ENCODE data around the gene CCDC116. TPM values are rescaled to one million over a fixed set of nuclear protein-coding genes. Genes with fewer than 3 reads are reported as not detected.
A peak's percentile ranks its signal among the peaks of the same experiment; 100 is the strongest.

Gene CCDC116
- total and polyA plus RNA-seq, 10 of the 15 experiments (the other 5 are each of a cell fraction or from before 2014, with no cell fraction given): 0.04 to 0.18 (median 0.04) TPM; not detected in 6

GRCh38 chr22:21641417-21641788 is 8.8 kb downstream of the CCDC116 start (continued):
- no peak for TF ChIP-seq IRF4 (IDR thresholded peaks at IDR 0.05; ENCODE audit: low read depth, low read length)

GRCh38 chr22:21641789-21642583 is 9.4 kb downstream of the CCDC116 start, which contains the start of gene SDF2L1:
Gene SDF2L1 (plus strand): TSS chr22:21642302. CDS start chr22:21642337, 35 bp downstream.
- POLR2A ChIA-PET: interaction anchor here (0.6 to 3.6 kb wide), 11 partner anchors 10 to 733 kb away, joined by 3 to 42 read pairs (median 3); partner anchors contain the start of gene YDJC
- H3K79me2 ChIP-seq (ENCODE audit: control insufficient read depth, insufficient read depth, low read length): peaks cover 26% of the 10 kb centered on the region
- FAIRE-seq: peak; percentile 100
- no peaks in the 10 kb centered on the region for H3K9me3 ChIP-seq (replicated peaks; ENCODE audit: control insufficient read depth, insufficient read depth, low read length)
- peaks cover 4% of the 10 kb centered on the region; the same call in 1 of the 2 replicates for H4K20me1 ChIP-seq (ENCODE audit: control insufficient read depth, insufficient read depth)
- 1% methylated on average over 76 of the region's 76 CpGs for WGBS (ENCODE audit: insufficient coverage, insufficient replicate concordance, low lambda C conversion rate, missing lambda C conversion rate)
- intact Hi-C loops (cut with micrococcal nuclease; ENCODE audit: unreplicated experiment) (loop anchor here (10.0 kb wide), 1 partner anchor 57 kb away; no protein-coding TSS in a partner anchor), in situ Hi-C loops (cut with MboI) (no loop called here)
- no TSS peak for BruUV-seq (replicated peaks)
- CTCF ChIA-PET: interaction anchor here (0.7 to 5.6 kb wide), 15 partner anchors 10 to 76 kb away, joined by 3 to 106 read pairs (median 3); partner anchors contain the start of genes CCDC116 and YDJC
- peak within 1 kb of the TSS; percentile 88 for H3K27ac ChIP-seq (ENCODE audit: control insufficient read depth, insufficient read depth)
- SMC1A ChIA-PET (ENCODE audit: uncharacterized antibody, unreplicated experiment): interaction anchor here (0.8 to 3.9 kb wide), 8 partner anchors 9 to 193 kb away, joined by 3 to 39 read pairs (median 3); partner anchors contain the start of genes PPIL2 and YDJC
- H3K4me3 ChIP-seq: peak within 1 kb of the TSS; percentile 97
- RAD21 ChIA-PET (ENCODE audit: unreplicated experiment): interaction anchor here (0.8 to 3.4 kb wide), 7 partner anchors 11 to 73 kb away, joined by 3 to 50 read pairs (median 5); partner anchors contain the start of gene YDJC
- peaks cover 0 to 6% of the 10 kb centered on the region in 2 experiments; a peak in 3 of 4 replicates for H3K36me3 ChIP-seq (ENCODE audit: control insufficient read depth in 2 of 2, insufficient read depth in 2 of 2, low read length in 1 of 2)
- H3K4me1 ChIP-seq (ENCODE audit: control insufficient read depth, insufficient read depth, low read length): peaks cover 15% of the 10 kb centered on the region
- ATAC-seq: peak; percentile 98
- peak within 1 kb of the TSS; percentile 94 for H3K4me2 ChIP-seq (ENCODE audit: control insufficient read depth, insufficient read depth)
- peak within 1 kb of the TSS; percentile 90 for H3K9ac ChIP-seq (ENCODE audit: control insufficient read depth, insufficient read depth, low read length)
- peak; percentile 88 for DNase-seq (ENCODE audit: low read depth, low spot score)
- no peaks in the 10 kb centered on the region for H3K27me3 ChIP-seq (replicated peaks in 1 of 2; ENCODE audit: control insufficient read depth in 2 of 2, insufficient read depth in 2 of 2, low read length in 1 of 2)
- peak within 1 kb of the TSS; percentile 95 for H2AFZ ChIP-seq (ENCODE audit: control insufficient read depth, low read depth, low read length)
- TF ChIP-seq ZBTB33 (IDR thresholded peaks at IDR 0.05) (no peak), DPF2 (IDR thresholded peaks at IDR 0.05) (no peak; the same call in none of the 2 replicates), RCOR1 (conservative IDR thresholded peaks at IDR 0.05; ENCODE audit: low read depth, low read length) (no peak), CHD4 (IDR thresholded peaks at IDR 0.05) (no peak), SREBF1 (IDR thresholded peaks at IDR 0.05; ENCODE audit: low read length) (no peak), NR2C2 (IDR thresholded peaks at IDR 0.05; ENCODE audit: borderline replicate concordance, control insufficient read depth, insufficient read length, low read depth) (no peak), FOXM1 (IDR thresholded peaks at IDR 0.05; ENCODE audit: low read depth, low read length) (no peak), NR2C1 (IDR thresholded peaks at IDR 0.05) (no peak), ZZZ3 (IDR thresholded peaks at IDR 0.05; ENCODE audit: control insufficient read depth, insufficient read length, low read depth) (no peak), CEBPB (IDR thresholded peaks at IDR 0.05; ENCODE audit: borderline replicate concordance in 1 of 2, low read depth in 2 of 2, low read length in 2 of 2) (no peak), PAX8 (IDR thresholded peaks at IDR 0.05) (no peak), SMAD1 (IDR thresholded peaks at IDR 0.05; ENCODE audit: low read depth, partially characterized antibody) (no peak), CBX5 (IDR thresholded peaks at IDR 0.05; ENCODE audit: low read depth) (no peak), TCF12 (IDR thresholded peaks at IDR 0.05; ENCODE audit: low read depth, low read length) (no peak), EZH2 (IDR thresholded peaks at IDR 0.05; ENCODE audit: borderline replicate concordance, control insufficient read depth, low read depth, low read length) (no peak), KDM1A (IDR thresholded peaks at IDR 0.05; ENCODE audit: borderline replicate concordance) (no peak), RFX5 (IDR thresholded peaks at IDR 0.05; ENCODE audit: low read depth, low read length) (peak; percentile 91), TAF1 (IDR thresholded peaks at IDR 0.05; ENCODE audit: borderline replicate concordance, low read depth, low read length) (no peak), MYC (IDR thresholded peaks at IDR 0.05; ENCODE audit: insufficient read depth, insufficient read length, insufficient replicate concordance, low read length, severe bottlenecking) (no peak), HDAC6 (IDR thresholded peaks at IDR 0.05; ENCODE audit: unreplicated experiment) (no peak)
